Measurements from ENCODE around the gene ELP4. TPM values are rescaled to one million over a fixed set of nuclear protein-coding genes. Genes with fewer than 3 reads are reported as not detected.
"Not testable (repeated sequence)": the region's sequence is repeated elsewhere in the genome, so short reads cannot be mapped to it uniquely, and the experiment has no call there.

The ELP4 gene
- polyA plus RNA-seq, 1 donor = 17.4 TPM

DNA sequence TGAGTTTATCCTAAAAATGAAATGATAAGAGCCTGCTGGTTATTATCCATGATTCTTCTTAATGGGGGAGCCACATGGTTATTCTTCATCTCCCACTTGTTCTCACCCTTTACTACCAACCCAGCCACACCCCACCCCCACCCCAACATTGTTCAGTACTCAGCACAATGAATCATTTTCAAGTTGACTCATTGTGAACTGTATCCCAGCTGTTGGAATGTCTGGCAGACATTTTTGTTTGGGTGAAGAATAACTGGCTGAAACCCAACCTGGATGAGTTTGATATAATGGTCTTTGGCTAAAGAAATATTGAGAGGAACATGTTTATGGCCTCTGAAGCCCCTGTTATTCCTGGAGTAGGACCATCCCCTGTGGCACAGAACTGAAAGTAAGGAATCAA, 136.2 kb downstream of the ELP4 start:
- DNase-seq (ENCODE audit: low read depth) = no peak

GRCh38 chr11:31646216-31646615, 136.6 kb downstream of the ELP4 start:
- no peak for DNase-seq (ENCODE audit: low read depth)

- DNase-seq (ENCODE audit: low read depth) = no peak
Measured at GRCh38 chr11:31649129-31649966, 139.8 kb downstream of the ELP4 start.

DNA sequence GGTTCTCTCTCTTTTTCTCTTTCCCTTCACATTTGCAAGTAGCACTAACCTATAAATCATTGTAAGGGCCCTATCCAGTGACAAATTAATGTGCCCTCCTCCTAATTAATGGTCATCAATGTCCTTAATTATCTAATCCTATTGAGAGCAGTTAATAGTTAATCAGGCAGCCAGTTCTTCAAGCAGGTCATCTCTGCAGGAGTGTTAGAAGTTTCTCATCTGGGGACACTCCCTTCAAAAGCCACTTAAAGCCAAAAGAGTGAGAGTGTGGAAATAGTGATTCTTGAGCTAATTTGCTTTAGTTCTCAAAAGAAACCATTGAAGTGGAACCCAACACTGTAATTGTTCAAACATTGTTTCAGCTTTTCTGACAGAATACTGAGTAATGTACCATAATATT, 141.6 kb downstream of the ELP4 start:
- no peak for DNase-seq (ENCODE audit: low read depth)

GRCh38 chr11:31651822-31652221, 142.3 kb downstream of the ELP4 start:
- DNase-seq (ENCODE audit: low read depth) = no peak

- DNase-seq (ENCODE audit: low read depth) = no peak
Measured at GRCh38 chr11:31652528-31652927, 143.0 kb downstream of the ELP4 start.

DNA sequence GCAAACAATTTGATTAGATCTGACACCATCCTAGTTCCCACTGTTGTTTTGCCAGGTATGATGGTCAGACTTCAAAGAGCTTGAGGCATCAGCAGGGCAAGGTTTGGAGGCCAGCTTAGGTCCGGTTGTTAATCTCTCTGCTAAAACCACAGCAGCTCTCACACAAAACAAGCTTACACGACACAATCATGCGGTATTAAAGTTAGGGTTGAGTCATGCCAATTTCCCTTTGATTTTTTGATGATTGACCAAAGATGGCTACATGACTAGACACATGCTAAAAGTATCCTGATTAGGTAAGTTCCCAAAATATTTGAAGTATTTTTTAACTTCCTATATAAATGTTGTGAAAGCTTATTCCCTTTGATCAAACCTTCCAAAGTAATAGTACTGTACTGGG, 145.9 kb downstream of the ELP4 start:
- DNase-seq (ENCODE audit: low read depth) = no peak

- DNase-seq (ENCODE audit: low read depth) = no peak
Measured at GRCh38 chr11:31656051-31656450, 146.5 kb downstream of the ELP4 start.

- DNase-seq (ENCODE audit: low read depth) = no peak
Measured at GRCh38 chr11:31657091-31657490, 147.5 kb downstream of the ELP4 start.

- no peak for DNase-seq (ENCODE audit: low read depth)
Measured at GRCh38 chr11:31664129-31664528, 154.6 kb downstream of the ELP4 start.

DNA sequence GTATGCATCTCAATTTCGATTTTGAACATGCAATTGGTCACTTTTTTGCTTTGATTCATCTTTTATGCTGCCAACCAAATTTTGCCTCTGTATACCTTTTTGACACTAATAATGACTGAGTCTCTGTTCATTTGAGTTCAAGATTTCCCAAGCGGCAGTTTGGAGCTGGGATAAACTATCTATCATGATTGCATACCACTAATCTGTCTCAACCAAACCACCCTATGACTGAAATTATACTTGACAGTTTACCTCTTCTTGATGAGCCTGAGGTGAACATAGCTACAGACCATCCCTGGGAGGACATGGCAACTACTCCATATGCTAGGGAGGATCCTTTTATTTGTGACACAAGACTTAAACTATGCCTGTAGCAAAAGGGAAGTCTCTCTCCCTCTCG, 155.4 kb downstream of the ELP4 start:
- DNase-seq (ENCODE audit: low read depth) = no peak

- no peak for DNase-seq (ENCODE audit: low read depth)
Measured at GRCh38 chr11:31671681-31672080, 162.1 kb downstream of the ELP4 start.

DNA sequence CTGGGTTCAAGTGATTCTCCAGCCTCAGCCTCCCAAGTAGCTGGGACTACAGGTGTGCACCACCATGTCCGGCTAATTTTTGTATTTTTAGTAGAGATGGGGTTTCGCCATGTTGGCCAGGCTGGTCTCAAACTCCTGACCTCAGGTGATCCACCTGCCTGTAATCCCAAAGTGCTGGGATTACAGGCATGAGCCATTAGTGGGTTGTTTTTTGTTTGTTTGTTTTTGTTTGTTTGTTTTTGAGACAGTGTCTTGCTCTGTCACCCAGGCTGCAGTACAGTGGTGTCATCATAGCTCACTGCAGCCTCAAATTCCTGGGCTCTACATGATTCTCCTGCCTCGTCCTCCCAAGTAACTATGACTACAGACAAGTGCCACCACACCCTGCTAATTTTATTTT, 163.5 kb downstream of the ELP4 start:
- DNase-seq (ENCODE audit: low read depth) = not testable (repeated sequence)

DNA sequence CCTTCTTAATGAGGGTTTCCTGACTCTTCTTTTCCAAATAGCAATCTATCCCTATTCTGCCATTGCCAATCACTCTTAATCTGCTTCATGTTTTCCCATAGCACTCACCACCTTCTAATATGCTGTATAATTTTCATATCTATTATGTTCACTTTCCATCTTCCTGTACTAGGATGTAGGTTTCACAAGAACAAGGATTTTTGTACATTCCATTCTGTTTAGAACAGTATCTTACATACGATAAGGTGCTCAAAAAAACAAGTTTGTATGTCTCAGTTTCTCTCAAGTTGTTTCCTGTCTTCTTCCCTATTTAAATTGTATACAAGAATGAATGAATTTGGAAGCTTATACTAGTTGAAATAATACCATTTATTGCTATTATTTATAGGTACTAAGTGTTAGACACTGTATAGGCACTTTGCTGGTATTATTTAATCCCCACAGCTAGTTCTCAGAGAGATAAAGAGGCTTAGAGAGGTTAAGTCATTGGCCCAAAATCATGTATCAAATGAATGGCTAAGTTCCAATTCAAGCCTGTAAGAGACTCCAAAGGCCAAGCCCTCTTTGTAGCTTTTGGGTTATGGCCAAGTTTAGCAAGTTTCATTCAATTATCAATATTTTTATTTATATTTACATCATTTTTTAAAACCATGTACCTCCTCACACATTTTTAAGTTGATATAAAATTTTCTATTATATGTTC, 166.9 kb downstream of the ELP4 start:
- no peak for DNase-seq (ENCODE audit: low read depth)

- no peak for DNase-seq (ENCODE audit: low read depth)
Measured at GRCh38 chr11:31680770-31681169, 171.2 kb downstream of the ELP4 start.

DNA sequence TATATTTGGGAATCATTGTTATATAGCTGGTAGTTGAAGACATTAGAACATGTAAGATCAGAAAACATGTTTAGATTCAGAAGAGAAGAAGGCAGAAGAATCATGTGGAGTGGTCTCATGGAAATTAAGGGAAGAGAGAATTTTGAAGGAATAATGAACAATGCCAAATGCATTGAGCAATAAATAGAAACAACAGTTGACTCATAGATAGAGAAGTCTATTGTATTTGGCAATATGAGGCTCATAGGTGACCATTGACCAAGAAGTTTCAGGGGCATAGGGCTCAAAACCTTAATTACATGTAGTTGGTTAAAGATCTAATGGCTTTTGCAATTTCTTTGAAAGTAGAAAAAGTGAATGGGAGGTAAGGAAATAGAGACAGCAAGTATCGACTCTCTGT, 177.7 kb downstream of the ELP4 start:
- DNase-seq (ENCODE audit: low read depth) = no peak

- DNase-seq (ENCODE audit: low read depth) = no peak
Measured at GRCh38 chr11:31687861-31688260, 178.3 kb downstream of the ELP4 start.

- no peak for DNase-seq (ENCODE audit: low read depth)
Measured at GRCh38 chr11:31689559-31689958, 180.0 kb downstream of the ELP4 start.

DNA sequence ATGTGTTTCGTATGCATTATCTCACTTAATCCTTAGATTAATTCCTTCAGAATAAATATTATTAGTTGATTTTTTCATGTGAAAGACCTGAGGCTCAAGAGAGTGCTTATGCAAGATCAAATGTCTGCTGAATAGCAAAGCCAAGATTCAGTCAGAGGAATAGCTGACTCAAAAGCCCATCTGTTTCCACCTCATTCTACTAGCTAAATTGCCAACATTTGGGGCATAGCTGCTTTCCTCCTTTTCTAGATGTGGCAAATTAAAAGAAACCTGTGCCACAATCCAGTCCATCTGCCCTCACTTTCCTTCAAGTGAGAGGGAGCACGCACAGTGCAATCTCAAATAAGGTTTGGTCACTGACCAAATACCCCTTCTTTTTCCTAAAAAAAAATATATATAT, 180.5 kb downstream of the ELP4 start:
- DNase-seq (ENCODE audit: low read depth) = no peak

- no peak for DNase-seq (ENCODE audit: low read depth)
Measured at GRCh38 chr11:31690516-31690915, 180.9 kb downstream of the ELP4 start.

GRCh38 chr11:31692466-31692865, 182.9 kb downstream of the ELP4 start:
- DNase-seq (ENCODE audit: low read depth) = no peak

- not testable (repeated sequence) for DNase-seq (ENCODE audit: low read depth)
Measured at GRCh38 chr11:31697049-31697448, 187.5 kb downstream of the ELP4 start.

- DNase-seq (ENCODE audit: low read depth) = no peak
Measured at GRCh38 chr11:31699066-31699465, 189.5 kb downstream of the ELP4 start.

All from forelimb muscle (tissue), 1 donor.